CD4-positive, alpha-beta memory T cell (primary cell): ENCODE data around the gene CDKN2B-AS1. TPM values are rescaled to one million over a fixed set of nuclear protein-coding genes. Genes with fewer than 3 reads are reported as not detected.

Source experiments
- CTCF ChIA-PET: fragments of 350-600 bp; sonication (Branson Sonifier 250); formaldehyde crosslinking; loops from one replicate; lab custom pipeline; 2021; ENCODE audit warnings: inconsistent platforms; ENCODE audit not compliant: partially characterized antibody; lab: Charles Lee
- POLR2A ChIA-PET: fragments of 350-600 bp; sonication (Branson Sonifier 250); formaldehyde crosslinking; loops from one replicate; lab custom pipeline; 2021; ENCODE audit not compliant: partially characterized antibody; lab: Charles Lee
- DNase-seq, 5 donors: peaks; one replicate each; pipeline versions ENCODE4 v3.0.0 to v3.0.0-alpha.2; 2020 to 2022; ENCODE audit warnings: mixed read lengths in 1 of 5
- H3K27ac ChIP-seq: one replicate; pipeline ENCODE4 v1.7.0; 2013; ENCODE audit warnings: low read depth, low read length
- H3K27me3 ChIP-seq: 2 replicates; pipeline ENCODE4 v1.7.0; 2013; ENCODE audit warnings: mild to moderate bottlenecking, low read length, moderate library complexity; ENCODE audit not compliant: insufficient read depth
- H3K36me3 ChIP-seq: 2 replicates; pipeline ENCODE4 v1.7.0; 2013; ENCODE audit warnings: mild to moderate bottlenecking, low read length, moderate library complexity; ENCODE audit not compliant: insufficient read depth
- H3K4me1 ChIP-seq: 2 replicates; pipeline ENCODE4 v1.7.0; 2013; ENCODE audit warnings: mild to moderate bottlenecking, low read length, moderate library complexity; ENCODE audit not compliant: insufficient read depth
- H3K4me3 ChIP-seq, 2 donors: one replicate each; pipeline ENCODE4 v1.7.0; 2013; ENCODE audit warnings: low read length in 2 of 2, mild to moderate bottlenecking in 1 of 2
- H3K9me3 ChIP-seq, 2 donors: one replicate each; pipeline ENCODE4 v1.7.0; 2013; ENCODE audit warnings: low read length in 2 of 2, control low read depth in 1 of 2; ENCODE audit not compliant: control insufficient read depth in 1 of 2
- H3K27ac Mint-ChIP-seq, 7 donors: one replicate each; pipeline ENCODE4 v1.8.0; 2020 to 2021; ENCODE audit warnings: mixed read lengths in 7 of 7, mild to moderate bottlenecking in 6 of 7, inconsistent platforms in 3 of 7, moderate library complexity in 3 of 7
- H3K27me3 Mint-ChIP-seq, 2 donors: one replicate each; pipeline ENCODE4 v1.8.0; 2020 to 2021; ENCODE audit warnings: mixed read lengths in 2 of 2
- H3K36me3 Mint-ChIP-seq, 2 donors: one replicate each; pipeline ENCODE4 v1.8.0; 2020 to 2021; ENCODE audit warnings: mixed read lengths in 2 of 2, inconsistent platforms in 1 of 2, mild to moderate bottlenecking in 1 of 2
- H3K4me1 Mint-ChIP-seq, 4 donors: one replicate each; pipeline ENCODE4 v1.8.0; 2020 to 2021; ENCODE audit warnings: mixed read lengths in 4 of 4, mild to moderate bottlenecking in 1 of 4
- H3K4me3 Mint-ChIP-seq, 8 donors: one replicate each; pipeline ENCODE4 v1.8.0; 2020 to 2021; ENCODE audit warnings: mixed read lengths in 8 of 8, mild to moderate bottlenecking in 7 of 8, moderate library complexity in 6 of 8, inconsistent platforms in 3 of 8
- H3K9me3 Mint-ChIP-seq, 8 donors: one replicate each; pipeline ENCODE4 v1.8.0; 2020 to 2021; ENCODE audit warnings: mixed read lengths in 8 of 8, mild to moderate bottlenecking in 5 of 8, inconsistent platforms in 3 of 8, moderate library complexity in 1 of 8
- intact Hi-C: fragments of 100-400 bp; cut with micrococcal nuclease; formaldehyde crosslinking; loops from one replicate; pipeline ENCODE4 v1.15.1; 2023
- polyA plus RNA-seq, 2 donors: library from polyadenylated mRNA; unstranded; fragments of 300-500 nt; fragmentation: Illumina TruSeq; gene quantifications; one replicate each; pipeline ENCODE4 v1.2.3, GENCODE V29; 2021
- total RNA-seq, 2 experiments: library from RNA; stranded (reverse); gene quantifications; one replicate each; pipeline ENCODE4 v1.2.3, GENCODE V29; 2021

Gene CDKN2B-AS1
- total and polyA plus RNA-seq, 4 experiments from 2014 or later: 0.11 to 2.2 (median 1.9) TPM; not detected in 1

- no peaks in the 10 kb centered on the region for H3K36me3 ChIP-seq
- H3K4me3 ChIP-seq: no peak overlapping the region
- H3K27me3 ChIP-seq: no peaks in the 10 kb centered on the region
- no peak for DNase-seq
- peaks cover 4% of the 10 kb centered on the region for H3K4me1 ChIP-seq
- no peak overlapping the region for H3K27ac ChIP-seq
- peaks cover 10 to 15% (median 13%) of the 10 kb centered on the region in 4 donors for H3K4me1 Mint-ChIP-seq
- no peaks in the 10 kb centered on the region for H3K9me3 ChIP-seq
- CTCF ChIA-PET: no interaction called here
- H3K9me3 Mint-ChIP-seq: no peaks in the 10 kb centered on the region
- no peak overlapping the region for H3K4me3 Mint-ChIP-seq
- H3K36me3 Mint-ChIP-seq: no peaks in the 10 kb centered on the region
- POLR2A ChIA-PET: no interaction called here
- intact Hi-C loops: no loop called here
- H3K27ac Mint-ChIP-seq: no peak overlapping the region
- H3K27me3 Mint-ChIP-seq: peaks cover 0 to 10% of the 10 kb centered on the region in 2 donors
These were observed 153.9 kb downstream of the CDKN2B-AS1 start for GRCh38 chr9:22148528-22148875.

GRCh38 chr9:22148876-22149637 lies 154.5 kb downstream of the CDKN2B-AS1 start:
- CTCF ChIA-PET: no interaction called here
- peaks cover 10 to 15% (median 13%) of the 10 kb centered on the region in 4 donors for H3K4me1 Mint-ChIP-seq

GRCh38 chr9:22154064-22154463 lies 159.5 kb downstream of the CDKN2B-AS1 start:
- CTCF ChIA-PET: no interaction called here

More at GRCh38 chr9:22148876-22149637, 154.5 kb downstream of the CDKN2B-AS1 start:
- H3K36me3 ChIP-seq: no peaks in the 10 kb centered on the region
- Mint-ChIP-seq H3K27me3 (peaks cover 0 to 7% of the 10 kb centered on the region in 2 donors), H3K9me3 (no peaks in the 10 kb centered on the region), H3K4me3 (no peak overlapping the region), H3K27ac (no peak overlapping the region), H3K36me3 (no peaks in the 10 kb centered on the region)
- no peaks in the 10 kb centered on the region for H3K9me3 ChIP-seq
- H3K4me1 ChIP-seq: peaks cover 4% of the 10 kb centered on the region
- H3K4me3 ChIP-seq: no peak overlapping the region
- POLR2A ChIA-PET: no interaction called here
- H3K27me3 ChIP-seq: no peaks in the 10 kb centered on the region
- no peak overlapping the region for H3K27ac ChIP-seq
- intact Hi-C loops: no loop called here
- no peak for DNase-seq

GRCh38 chr9:22156586-22156985 lies 162.0 kb downstream of the CDKN2B-AS1 start:
- DNase-seq: no peak
- Mint-ChIP-seq H3K36me3 (no peaks in the 10 kb centered on the region), H3K4me3 (no peak overlapping the region), H3K27ac (no peak overlapping the region), H3K4me1 (no peaks in the 10 kb centered on the region), H3K9me3 (no peaks in the 10 kb centered on the region), H3K27me3 (peaks cover 0 to 3% of the 10 kb centered on the region in 2 donors)
- ChIA-PET CTCF (no interaction called here), POLR2A (no interaction called here)
- Histone ChIP-seq H3K4me1 (no peaks in the 10 kb centered on the region), H3K27me3 (no peaks in the 10 kb centered on the region), H3K36me3 (no peaks in the 10 kb centered on the region), H3K4me3 (no peak overlapping the region), H3K27ac (no peak overlapping the region), H3K9me3 (no peaks in the 10 kb centered on the region)
- intact Hi-C loops: no loop called here

More at GRCh38 chr9:22154064-22154463, 159.5 kb downstream of the CDKN2B-AS1 start:
- no peak overlapping the region for H3K27ac ChIP-seq
- Mint-ChIP-seq H3K27me3 (no peaks in the 10 kb centered on the region), H3K4me1 (peaks cover 0 to under 1% (median under 1%) of the 10 kb centered on the region in 4 donors), H3K36me3 (no peaks in the 10 kb centered on the region), H3K4me3 (no peak overlapping the region), H3K9me3 (no peaks in the 10 kb centered on the region), H3K27ac (no peak overlapping the region)
- no peaks in the 10 kb centered on the region for H3K36me3 ChIP-seq
- no peaks in the 10 kb centered on the region for H3K9me3 ChIP-seq
- POLR2A ChIA-PET: no interaction called here
- H3K27me3 ChIP-seq: no peaks in the 10 kb centered on the region
- no peak for DNase-seq
- intact Hi-C loops: no loop called here
- H3K4me1 ChIP-seq: no peaks in the 10 kb centered on the region
- no peak overlapping the region for H3K4me3 ChIP-seq

GRCh38 chr9:22157276-22157675 lies 162.7 kb downstream of the CDKN2B-AS1 start:
- no peaks in the 10 kb centered on the region for H3K36me3 ChIP-seq
- Mint-ChIP-seq H3K27me3 (peaks cover 3% of the 10 kb centered on the region in 2 donors), H3K27ac (no peak overlapping the region), H3K4me3 (no peak overlapping the region), H3K4me1 (no peaks in the 10 kb centered on the region), H3K36me3 (no peaks in the 10 kb centered on the region), H3K9me3 (no peaks in the 10 kb centered on the region)
- DNase-seq: no peak
- no peak overlapping the region for H3K27ac ChIP-seq
- POLR2A ChIA-PET: no interaction called here
- H3K4me1 ChIP-seq: no peaks in the 10 kb centered on the region
- no peaks in the 10 kb centered on the region for H3K27me3 ChIP-seq
- no peaks in the 10 kb centered on the region for H3K9me3 ChIP-seq
- H3K4me3 ChIP-seq: no peak overlapping the region
- intact Hi-C loops: no loop called here
- CTCF ChIA-PET: no interaction called here

GRCh38 chr9:22157828-22158227 lies 163.2 kb downstream of the CDKN2B-AS1 start:
- no peaks in the 10 kb centered on the region for H3K9me3 Mint-ChIP-seq
- no peak overlapping the region for H3K27ac ChIP-seq

GRCh38 chr9:22158271-22158670 lies 163.7 kb downstream of the CDKN2B-AS1 start:
- no peaks in the 10 kb centered on the region for H3K9me3 ChIP-seq
- no peak for DNase-seq
- H3K36me3 Mint-ChIP-seq: no peaks in the 10 kb centered on the region
- H3K9me3 Mint-ChIP-seq: no peaks in the 10 kb centered on the region
- H3K4me3 ChIP-seq: no peak overlapping the region
- H3K27me3 Mint-ChIP-seq: peaks cover 3% of the 10 kb centered on the region in 2 donors
- H3K27me3 ChIP-seq: no peaks in the 10 kb centered on the region
- H3K27ac ChIP-seq: no peak overlapping the region
- no peaks in the 10 kb centered on the region for H3K4me1 Mint-ChIP-seq
- H3K4me3 Mint-ChIP-seq: no peak overlapping the region
- CTCF ChIA-PET: no interaction called here
- H3K36me3 ChIP-seq: no peaks in the 10 kb centered on the region
- no peaks in the 10 kb centered on the region for H3K4me1 ChIP-seq
- intact Hi-C loops: no loop called here
- no peak overlapping the region for H3K27ac Mint-ChIP-seq
- POLR2A ChIA-PET: no interaction called here

More at GRCh38 chr9:22157828-22158227, 163.2 kb downstream of the CDKN2B-AS1 start:
- no peaks in the 10 kb centered on the region for H3K27me3 ChIP-seq
- Mint-ChIP-seq H3K4me1 (no peaks in the 10 kb centered on the region), H3K27me3 (peaks cover 3% of the 10 kb centered on the region in 2 donors), H3K27ac (no peak overlapping the region), H3K36me3 (no peaks in the 10 kb centered on the region), H3K4me3 (no peak overlapping the region)
- H3K4me1 ChIP-seq: no peaks in the 10 kb centered on the region
- DNase-seq: no peak
- H3K9me3 ChIP-seq: no peaks in the 10 kb centered on the region
- CTCF ChIA-PET: no interaction called here
- H3K36me3 ChIP-seq: no peaks in the 10 kb centered on the region
- H3K4me3 ChIP-seq: no peak overlapping the region
- intact Hi-C loops: no loop called here
- POLR2A ChIA-PET: no interaction called here
